ENCODE data around the gene GAB1.

The GAB1 gene

GRCh38 chr4:143359644-143360193 lies 23.0 kb downstream of the GAB1 start:
- no peak for DNase-seq

DNA sequence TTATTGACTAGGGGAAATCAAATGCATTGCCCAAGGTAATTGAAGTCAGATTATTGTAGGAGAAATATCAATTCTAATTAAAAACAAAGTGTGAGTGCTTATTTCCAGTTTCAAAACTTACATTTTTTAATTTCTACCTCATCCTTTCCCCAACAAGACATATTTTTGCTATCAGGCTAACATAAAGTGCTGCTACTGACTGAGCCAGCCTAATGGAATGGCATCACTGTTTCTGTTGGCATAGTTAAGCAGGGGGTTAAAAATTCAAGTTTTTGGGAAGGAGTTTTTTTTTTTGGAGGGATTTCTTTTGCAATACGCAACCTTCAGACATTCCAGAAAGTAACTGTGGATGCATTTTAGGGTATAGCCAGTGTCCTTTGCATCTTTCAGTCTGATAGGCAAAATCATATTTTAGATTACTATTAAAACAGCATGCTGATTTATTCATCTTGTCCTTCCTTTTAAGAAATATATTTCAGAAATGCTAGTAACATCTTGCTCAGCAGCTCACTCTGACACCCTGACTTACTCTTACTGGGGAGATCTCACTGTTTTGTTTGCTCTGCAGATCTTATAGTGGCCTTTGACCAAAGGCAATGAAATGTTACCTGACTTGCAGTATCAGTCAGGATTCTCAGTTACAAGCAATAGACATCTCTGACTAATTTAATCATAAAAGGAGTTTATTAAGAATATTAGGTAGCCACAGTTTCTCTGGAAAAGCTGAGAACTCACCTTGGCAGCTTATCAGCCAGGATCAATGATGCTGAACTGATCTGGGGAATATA lies 24.4 kb downstream of the GAB1 start:
- DNase-seq = no peak

GRCh38 chr4:143362349-143363046 lies 25.8 kb downstream of the GAB1 start:
- no peak for DNase-seq

- no peak for DNase-seq
Measured at GRCh38 chr4:143363332-143363731, 26.7 kb downstream of the GAB1 start.

GRCh38 chr4:143364063-143364462 lies 27.4 kb downstream of the GAB1 start:
- DNase-seq = no peak

GRCh38 chr4:143367863-143368262 lies 31.2 kb downstream of the GAB1 start:
- DNase-seq = no peak

DNA sequence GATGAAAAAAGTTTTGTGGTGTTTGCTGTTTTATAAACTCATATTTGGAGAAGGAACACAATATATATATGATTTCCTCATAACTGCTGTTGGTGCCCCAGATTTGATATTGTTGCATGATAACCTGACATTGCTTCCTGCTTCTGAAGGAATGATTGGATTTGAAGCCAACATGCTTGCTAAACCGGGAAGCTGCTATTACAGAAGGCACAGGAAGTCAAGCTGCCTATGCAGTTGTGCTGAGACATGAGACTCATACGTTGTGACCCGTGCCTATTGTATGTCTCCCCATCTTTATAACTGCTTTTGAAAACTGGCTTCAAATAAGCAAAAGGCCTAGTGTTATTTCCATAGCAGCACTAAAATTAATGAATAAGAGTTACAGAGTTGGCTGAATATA lies 32.9 kb downstream of the GAB1 start:
- no peak for DNase-seq

- no peak for DNase-seq
Measured at GRCh38 chr4:143372093-143372915, 35.6 kb downstream of the GAB1 start.

DNA sequence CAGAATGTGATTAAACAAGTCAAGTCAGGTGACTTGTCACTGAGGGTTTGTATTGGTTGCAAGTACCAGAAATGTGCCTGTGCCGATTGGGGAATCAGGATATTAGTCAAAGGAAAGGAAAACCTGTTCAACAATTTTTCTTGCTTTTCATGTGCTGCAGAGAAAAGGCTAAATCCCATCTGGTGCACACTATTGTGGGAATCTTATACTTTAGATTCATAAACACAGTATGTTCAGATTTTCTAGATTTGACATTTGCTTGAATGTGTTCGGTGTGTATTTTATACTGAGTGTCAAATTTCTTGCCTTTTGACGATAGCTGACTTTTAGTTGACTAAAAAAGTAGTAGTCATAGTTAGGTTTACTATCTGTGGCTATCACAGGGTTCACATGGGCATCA lies 37.6 kb downstream of the GAB1 start:
- no peak for DNase-seq

DNA sequence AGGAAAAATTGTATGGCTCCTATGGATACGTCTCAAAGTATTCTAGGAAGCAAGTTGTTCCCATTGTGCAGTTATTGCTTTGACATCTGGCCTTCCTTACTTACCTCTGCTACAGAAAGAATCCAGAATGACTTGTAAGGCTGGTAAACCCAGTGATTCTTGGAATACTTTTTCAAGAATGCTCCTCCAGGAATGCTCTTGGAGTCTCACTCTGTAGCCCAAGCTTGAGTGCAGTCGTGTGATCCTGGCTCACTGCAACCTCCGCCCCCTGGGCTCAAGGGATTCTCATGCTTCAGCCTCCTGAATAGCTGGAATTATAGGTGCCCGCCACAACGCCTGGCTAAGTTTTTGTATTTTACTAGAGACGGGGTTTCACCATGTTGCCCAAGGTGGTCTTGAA lies 38.1 kb downstream of the GAB1 start:
- DNase-seq = no peak

DNA sequence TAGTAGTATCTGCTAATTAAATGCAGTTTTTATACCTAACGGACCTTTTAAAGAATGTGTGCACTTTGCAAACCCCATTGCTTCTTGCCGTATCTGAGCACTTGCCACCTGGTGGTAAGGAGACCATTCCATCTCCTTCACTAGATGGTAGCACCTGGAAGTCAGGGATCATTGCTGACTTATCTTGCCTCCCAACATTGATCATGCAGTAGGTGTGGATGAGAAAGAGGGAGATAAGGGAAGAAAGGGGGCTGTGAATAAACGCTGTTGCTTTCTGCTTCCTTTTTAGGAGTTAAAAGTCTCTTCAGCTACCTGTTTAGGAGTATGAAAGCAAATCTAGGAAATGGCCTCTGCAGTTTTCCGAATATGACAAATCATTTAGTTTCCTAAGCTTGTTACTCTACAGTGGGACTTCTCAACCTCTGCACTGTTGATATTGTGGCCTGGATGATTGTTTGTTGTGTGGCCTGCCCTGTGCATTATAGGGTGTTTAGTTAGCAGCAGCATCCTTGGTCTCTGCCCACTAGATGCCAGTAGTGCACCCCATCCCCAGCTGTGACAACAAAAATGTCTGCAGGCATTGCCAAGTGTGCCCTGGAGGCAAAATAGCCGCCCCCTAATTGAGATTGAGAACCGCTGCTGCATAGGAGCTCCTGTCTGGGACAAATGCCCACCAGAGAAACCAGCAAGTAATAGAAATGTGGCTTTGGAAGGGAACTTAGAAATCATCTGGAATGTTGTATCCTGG lies 38.8 kb downstream of the GAB1 start:
- DNase-seq = no peak

DNA sequence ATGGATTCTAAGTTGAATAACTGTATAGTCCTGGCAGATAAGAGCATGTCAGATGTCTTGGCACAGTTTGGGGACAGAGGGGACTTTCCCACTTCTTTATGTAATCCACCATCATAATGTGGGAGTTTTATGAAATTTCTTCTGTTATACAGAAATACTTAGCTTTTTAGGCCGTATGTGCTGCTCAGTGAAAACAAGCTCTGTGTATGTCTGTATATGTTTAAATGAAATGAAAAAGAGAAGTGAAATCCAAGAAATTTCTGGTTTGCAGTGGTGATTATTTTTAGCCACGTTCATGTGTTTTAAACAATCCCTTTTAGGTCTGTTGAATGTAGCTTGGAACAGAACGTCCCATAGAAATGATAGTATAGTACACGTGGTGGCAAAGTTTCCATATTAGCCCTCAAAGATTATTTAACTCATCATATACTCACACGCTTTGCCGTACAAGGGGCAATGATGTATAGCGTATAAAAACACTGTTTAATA lies 41.0 kb downstream of the GAB1 start:
- DNase-seq = no peak

GRCh38 chr4:143380629-143381028 lies 44.0 kb downstream of the GAB1 start:
- DNase-seq = no peak

- DNase-seq = no peak
Measured at GRCh38 chr4:143381189-143382118, 44.8 kb downstream of the GAB1 start.

DNA sequence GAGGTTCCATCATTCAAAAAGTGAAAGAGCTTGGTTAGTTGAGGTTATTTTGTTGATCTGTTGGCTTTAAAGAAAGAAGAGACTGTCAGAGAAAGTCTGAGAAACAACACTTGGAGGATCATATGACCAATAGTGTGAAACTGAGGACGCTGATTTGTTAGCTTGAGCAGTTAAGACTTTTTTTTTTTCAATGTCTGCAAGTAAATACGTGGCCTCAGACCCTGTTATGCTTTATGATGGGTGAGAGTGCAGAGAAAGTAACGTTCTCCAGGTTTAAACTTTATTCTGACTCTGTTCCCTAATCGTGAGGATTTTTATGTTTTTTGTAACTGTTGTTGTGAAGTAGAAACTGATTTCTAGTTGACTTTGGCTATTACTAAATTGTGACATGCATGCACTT lies 45.9 kb downstream of the GAB1 start:
- no peak for DNase-seq

DNA sequence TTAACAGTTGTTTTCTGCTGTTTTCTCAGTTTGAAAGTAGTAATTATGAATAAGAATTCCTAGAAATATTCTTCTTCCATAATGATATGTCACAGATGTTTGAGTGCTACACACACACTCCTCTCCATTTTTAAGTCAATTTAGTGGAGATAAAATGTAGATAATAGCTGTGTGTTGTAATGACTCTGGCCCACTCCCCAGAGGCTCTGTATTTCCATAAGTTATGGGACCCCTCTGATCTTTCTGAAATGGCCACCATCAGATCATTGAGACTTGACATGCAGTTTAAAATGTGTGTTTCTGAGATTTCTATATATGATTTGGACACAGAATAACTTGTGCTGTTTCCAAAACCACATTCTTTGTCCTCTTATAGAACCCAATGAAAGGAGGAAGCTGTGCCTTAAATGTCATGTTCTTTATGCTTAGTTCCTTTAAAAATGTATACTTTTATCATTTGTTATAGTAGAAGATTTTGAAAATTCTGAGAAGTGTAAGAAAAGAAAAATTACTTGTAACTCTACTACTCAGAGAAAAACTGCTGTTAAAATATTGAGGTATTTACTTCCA lies 46.4 kb downstream of the GAB1 start:
- no peak for DNase-seq

GRCh38 chr4:143384381-143384994 lies 47.8 kb downstream of the GAB1 start:
- DNase-seq = no peak

- no peak for DNase-seq
Measured at GRCh38 chr4:143386812-143387211, 50.1 kb downstream of the GAB1 start.

GRCh38 chr4:143389579-143390195 lies 53.0 kb downstream of the GAB1 start:
- no peak for DNase-seq

DNA sequence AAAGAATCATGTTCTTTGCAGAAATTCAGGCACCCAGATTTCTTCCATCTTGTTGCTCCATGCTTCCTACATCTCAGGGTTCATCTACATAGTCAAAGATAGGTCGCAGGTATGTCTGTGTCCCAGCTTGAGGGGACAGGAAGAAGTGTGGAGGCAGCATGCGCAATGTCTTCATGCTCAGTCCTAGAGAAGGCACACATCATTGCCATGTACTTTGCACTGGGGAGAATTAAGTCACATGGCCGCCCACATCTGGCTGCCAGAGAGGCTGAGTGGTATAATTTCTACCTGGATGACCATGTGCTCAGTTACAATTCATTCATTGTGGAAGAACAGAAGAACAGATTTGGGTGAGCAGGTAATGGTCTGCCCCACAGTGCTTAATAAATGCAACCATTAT lies 54.1 kb downstream of the GAB1 start:
- DNase-seq = no peak

Data from activated CD4-positive, alpha-beta T cell treated with anti-CD3 and anti-CD28 coated beads for 1 hour (primary cell).